Measurements from ENCODE around the gene RPL5.
A peak's percentile ranks its signal among the peaks of the same experiment; 100 is the strongest.

RPL5 gene

GRCh38 chr1:92831762-92832536 lies at the start of gene RPL5:
TSS of gene RPL5 (plus strand) at chr1:92832040. CDS start at chr1:92832115, 75 bp downstream.
- peak; percentile 99 for DNase-seq (ENCODE audit: low read depth, low spot score)

DNA sequence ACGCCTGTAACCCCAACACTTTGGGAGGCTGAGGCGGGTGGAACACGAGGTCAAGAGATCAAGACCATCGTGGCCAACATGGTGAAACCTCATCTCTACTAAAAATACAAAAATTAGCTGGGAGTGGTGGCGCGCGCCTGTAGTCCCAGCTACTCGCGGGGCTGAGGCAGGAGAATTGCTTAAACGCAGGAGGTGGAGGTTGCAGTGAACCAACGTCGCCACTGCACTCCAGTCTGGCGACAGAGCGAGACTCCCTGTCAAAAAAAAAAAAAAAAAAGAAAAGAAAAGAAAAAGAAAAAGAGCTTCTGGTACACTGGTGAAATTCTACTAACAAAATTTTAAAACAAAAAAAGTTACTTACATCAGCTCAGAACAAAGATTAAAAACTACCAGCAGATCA lies 48.3 kb upstream of the RPL5 start:
- peak; percentile 48 for DNase-seq (ENCODE audit: low read depth, low spot score)

DNA sequence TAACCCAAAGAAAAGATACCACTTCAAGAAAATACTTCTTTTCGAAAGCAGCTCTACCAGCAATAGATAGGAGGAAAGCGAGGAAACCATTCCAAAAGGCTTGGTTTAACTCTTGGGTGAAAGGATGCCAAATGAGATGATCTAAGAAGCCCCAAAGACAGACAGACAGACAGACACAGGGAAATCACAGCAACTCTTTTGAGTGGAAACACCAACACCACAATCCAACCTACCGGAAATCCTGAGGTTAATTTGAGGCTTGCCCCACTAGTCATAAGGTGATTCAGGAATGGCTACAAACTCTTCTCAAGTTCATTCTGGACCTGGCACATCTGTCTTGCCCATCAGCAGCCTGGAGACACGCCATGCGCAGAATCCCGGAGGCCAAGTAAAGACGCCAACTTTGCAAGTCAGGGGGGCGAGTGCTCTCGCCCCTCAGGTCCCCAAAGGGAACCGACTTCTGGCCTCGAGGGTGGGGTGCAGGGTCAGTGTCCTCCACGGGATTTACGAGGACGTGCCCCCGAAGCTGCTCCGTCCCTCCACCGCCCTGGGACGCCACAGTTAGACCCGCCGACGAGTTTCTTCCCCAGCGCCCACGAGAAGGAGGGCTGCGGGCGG lies 47.7 kb upstream of the RPL5 start:
- DNase-seq (ENCODE audit: low read depth, low spot score), result peak; percentile 67

DNA sequence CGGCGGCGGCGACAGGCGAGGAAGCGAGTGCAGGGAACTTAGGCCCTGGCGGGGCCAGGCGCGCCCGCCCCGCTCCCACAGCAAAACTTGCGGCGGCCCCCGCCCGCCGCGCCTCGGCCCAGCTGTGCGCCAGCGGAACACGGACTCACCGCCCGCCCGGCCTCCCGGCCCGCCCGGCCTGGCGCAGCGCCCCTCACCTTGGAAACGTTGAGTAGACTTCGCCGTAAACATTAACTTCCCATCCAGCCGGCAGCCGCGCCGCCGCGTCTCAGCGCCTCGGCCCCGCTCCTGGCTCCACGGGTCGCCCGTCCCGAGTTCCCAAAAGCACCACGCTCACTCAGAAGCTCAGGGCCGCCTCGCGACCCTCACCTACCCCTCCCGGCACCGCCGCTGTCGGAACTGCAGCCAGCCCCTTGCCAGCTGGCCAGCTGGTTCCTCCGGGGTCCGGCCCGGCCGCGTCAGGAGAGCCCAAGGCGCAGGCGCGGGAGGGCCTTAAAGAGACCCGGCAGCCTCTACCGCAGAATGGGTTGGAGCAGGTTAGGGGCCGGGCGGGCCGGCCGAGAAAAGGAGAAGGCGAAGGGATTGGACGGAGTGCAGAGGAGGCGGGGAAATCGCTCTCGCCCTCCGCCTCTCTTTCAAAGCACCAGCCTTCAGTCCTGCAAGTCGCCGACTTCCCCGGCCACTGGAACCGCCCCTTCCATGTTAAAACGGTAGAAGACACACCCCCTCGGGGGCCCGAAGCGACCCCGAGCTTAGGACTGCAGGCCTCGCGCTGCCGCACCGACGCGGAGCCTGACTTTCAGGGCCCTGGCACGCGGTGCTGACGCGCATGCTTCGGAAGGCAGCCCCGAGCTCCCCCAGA lies 47.0 kb upstream of the RPL5 start, which contains the start of gene EVI5:
Gene EVI5 (minus strand): TSS at position 470 of the 862 bp plus-strand sequence. CDS start 48,562 bp downstream, outside the sequence.
- peak; percentile 99 for DNase-seq (ENCODE audit: low read depth, low spot score)

DNA sequence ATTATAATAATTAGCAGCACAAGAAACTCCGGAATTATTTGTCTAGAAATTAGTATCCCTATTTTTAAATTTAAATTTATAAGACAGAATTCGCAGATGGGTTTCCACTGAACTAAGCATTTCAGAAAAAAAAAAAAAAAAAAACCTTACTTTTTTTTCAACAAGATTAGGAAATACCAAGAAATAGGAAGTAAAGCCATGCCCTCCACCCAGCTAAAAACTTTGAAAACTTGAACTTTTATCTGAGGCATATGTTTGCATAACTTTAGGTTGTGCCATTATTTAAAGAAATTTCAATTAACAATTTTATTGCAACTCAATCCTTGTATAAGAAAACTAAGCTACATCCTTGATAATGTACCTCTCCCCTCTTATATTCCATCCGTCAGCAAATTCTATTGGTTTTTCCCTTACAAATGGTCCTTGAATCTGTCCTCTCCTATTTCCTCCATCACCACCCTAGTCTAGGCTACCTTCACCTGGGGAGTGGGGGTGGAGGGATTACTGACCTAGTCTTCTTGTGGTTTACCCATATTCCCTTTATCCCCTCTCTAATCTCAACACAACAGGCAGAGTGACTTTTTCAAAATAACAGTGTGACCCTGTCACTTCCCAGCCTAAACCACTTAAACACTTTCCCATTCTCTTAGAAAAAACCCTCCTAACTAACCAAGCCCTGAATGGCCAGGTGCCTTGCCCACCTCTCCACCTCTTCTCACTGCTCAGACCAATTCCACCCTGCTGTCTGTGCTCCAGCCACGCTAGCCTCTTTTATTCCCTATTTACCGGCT lies 45.5 kb upstream of the RPL5 start:
- DNase-seq (ENCODE audit: low read depth, low spot score), result no peak

GRCh38 chr1:92790081-92790480 lies 41.8 kb upstream of the RPL5 start:
- no peak for DNase-seq (ENCODE audit: low read depth, low spot score)

- DNase-seq (ENCODE audit: low read depth, low spot score), result no peak
These were observed 41.0 kb upstream of the RPL5 start for GRCh38 chr1:92790867-92791266.

- DNase-seq (ENCODE audit: low read depth, low spot score), result no peak
These were observed 40.3 kb upstream of the RPL5 start for GRCh38 chr1:92791487-92792066.

- no peak for DNase-seq (ENCODE audit: low read depth, low spot score)
These were observed 39.5 kb upstream of the RPL5 start for GRCh38 chr1:92792340-92792782.

DNA sequence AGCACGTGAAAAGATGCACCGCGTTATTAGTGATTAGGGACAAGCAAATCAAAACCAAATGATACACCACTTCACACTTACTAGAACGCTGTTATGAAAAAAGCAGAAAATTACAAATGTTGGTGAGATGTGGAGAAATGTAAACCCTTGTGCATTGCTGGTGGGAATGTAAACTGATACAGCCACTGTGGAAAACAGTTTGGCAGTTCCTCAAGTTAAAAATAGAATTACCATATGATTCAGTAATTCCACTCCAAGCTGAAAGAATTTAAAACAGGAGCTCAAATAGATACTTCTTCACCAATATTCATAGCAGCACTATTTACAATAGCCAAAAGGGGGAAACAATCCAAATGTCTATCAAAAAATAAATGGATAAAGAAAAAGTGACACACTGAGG lies 36.7 kb upstream of the RPL5 start:
- DNase-seq (ENCODE audit: low read depth, low spot score), result peak; percentile 48

DNA sequence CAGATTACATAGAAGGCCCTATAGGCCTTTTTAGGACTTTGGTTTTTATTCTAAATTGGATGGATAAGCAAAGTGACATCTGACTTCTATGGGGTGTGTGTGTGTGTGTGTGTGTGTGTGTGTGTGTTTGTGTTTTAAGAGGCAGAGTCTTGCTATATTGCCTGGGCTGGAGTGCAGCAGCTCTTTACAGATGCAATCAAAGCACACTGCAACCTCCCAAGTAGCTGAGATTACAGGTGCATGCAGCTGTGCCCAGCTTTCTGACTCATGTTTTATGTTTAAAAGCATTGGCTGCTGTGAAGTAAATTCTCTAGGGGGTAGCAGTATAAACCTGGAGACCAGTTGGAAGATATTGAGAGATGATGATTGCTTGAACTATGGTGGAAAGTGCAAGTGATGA lies 34.5 kb upstream of the RPL5 start:
- DNase-seq (ENCODE audit: low read depth, low spot score), result no peak

DNA sequence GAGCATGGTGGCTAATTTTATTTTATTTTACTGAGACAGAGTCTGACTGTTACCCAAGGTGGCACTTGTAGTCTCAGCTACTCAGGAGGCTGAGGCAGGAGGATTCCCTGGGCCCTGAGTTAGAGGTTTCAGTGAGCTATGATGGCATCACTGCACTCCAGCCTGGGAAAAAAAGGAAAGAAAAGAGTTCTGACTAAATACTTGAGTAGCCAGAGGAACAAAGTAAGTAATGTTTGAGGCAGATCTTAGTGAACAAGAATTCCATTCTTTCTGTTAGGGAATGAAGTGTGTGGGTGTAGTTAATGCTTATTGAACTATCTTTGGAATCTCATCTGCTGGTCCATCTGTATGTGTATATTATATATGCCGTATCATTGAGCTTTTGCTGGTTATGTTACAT lies 33.9 kb upstream of the RPL5 start:
- DNase-seq (ENCODE audit: low read depth, low spot score), result peak; percentile 70

- no peak for DNase-seq (ENCODE audit: low read depth, low spot score)
These were observed 28.5 kb upstream of the RPL5 start for GRCh38 chr1:92803140-92803887.

DNA sequence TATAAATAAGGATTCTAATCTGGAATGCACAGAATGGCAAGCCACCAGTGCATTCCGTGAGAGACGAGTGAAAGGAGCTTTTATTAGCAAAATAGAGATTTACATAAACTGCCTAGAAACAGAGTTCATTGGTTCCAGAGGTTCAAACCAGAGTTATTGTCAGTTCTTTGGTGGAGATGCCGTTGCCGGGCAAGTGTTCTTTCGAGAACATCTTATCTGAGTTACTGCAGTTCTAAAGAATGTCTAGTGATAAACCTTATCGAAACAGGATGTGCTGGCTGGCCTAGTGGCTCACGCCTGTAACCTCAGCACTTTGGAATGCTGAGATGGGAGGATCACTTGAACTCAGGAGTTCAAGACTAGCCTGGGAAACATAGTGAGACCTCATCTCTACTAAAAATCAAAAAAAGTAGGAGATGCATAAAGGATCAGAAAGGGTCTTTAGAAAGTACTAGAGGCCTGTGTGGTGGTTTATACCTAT lies 27.1 kb upstream of the RPL5 start:
- peak; percentile 96 for DNase-seq (ENCODE audit: low read depth, low spot score)

GRCh38 chr1:92805216-92805615 lies 26.6 kb upstream of the RPL5 start:
- no peak for DNase-seq (ENCODE audit: low read depth, low spot score)

DNA sequence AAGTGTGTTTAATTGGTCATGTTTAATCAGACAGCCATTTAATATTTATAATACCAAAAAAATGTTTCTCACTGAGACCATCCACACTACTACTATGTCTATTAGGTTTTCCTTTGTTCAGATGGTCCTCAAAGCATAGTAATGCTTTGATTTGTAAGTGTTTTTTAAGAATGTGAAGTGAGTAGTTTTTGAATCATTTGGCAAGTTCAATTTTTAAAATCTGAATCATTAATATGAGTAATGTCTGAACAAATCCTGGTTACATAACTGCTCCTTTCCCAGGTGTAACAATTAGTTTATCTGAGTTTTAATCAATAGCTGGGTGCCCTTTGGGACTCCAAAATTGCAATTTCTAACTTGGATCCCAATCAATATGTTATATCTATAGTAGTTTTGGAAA lies 23.5 kb upstream of the RPL5 start:
- DNase-seq (ENCODE audit: low read depth, low spot score), result no peak

DNA sequence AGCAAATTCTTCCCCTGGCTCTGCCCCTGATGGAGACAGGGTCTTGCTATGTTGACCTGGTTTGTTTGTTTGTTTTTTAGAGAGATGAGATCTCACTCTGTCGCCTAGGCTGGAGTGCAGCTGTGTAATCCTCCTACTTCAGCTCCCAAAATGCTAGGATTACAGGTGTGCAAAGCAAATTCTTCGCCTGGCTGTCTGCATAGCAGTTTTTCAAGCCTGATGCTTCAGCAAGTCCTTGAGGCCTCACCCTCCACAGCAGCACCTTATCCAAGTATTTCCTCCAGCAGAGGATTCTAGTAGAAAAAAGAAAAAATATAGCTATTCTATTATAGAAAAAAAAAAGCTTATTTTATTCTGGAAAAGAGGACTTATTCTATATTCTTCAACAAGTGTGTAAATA lies 15.1 kb upstream of the RPL5 start:
- no peak for DNase-seq (ENCODE audit: low read depth, low spot score)

DNA sequence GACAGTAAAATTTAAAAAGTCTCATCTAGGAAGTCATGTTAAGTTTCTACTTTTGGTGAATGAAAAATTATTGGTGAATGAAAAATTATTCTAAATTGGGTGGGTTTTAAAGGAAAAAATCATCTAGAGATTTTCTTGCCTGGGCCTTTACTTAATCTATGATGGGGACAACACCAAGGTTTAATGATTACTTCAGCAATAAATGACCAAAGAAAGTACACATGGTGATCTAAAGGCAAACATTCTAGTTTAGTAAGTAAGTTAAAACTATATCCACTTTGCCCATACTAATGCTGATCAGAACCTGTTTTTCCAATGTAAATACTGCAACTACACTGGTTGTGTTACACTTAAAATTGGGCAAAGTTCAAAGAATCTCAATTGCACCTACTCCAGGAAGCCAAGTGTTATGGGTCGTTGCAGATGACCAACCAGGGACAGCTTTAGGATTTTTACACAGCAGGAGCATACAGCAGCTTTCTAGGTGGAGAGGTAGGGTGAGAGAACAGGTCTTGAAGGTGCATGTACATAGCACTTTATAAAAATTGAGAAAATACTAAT lies 14.6 kb upstream of the RPL5 start:
- DNase-seq (ENCODE audit: low read depth, low spot score), result no peak

DNA sequence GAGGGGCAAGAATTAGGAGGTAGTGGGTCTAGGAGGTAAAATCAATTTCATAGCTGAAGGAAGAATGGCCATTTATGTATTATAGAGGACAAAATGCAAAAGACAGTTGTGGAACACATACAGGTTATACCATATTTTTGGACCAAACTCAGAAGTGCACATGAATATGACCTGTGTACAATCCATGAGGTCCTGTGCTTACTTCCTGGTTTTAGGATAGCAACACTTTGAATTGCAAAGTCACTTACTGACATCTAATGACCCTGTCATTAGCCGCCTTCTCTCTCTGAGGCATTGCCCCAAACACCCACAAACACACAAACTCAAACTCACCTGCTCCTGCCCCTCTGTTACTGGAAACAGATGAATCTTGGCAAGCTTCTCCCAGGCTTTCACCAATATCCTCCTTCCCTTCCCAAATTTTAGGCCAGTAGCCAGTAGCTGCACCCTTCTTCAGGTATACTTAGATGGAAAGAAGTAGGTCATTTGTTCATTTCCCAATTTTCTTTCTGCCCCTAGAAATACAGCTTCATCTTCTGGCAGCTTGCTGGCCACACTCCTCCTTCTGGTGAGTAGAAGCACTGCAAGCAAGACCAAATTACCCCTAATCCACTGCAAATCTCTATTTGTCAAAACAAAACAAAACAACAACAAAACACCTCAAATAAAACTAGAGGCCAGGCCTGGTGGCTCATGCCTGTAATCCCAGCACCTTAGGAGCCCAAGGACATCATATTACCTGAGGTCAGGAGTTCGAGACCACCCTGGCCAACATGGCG lies 13.7 kb upstream of the RPL5 start:
- DNase-seq (ENCODE audit: low read depth, low spot score), result peak; percentile 26
